SK-N-SH (cell line): Measurements from ENCODE around the gene FAM227B. TPM values are rescaled to one million over a fixed set of nuclear protein-coding genes. Genes with fewer than 3 reads are reported as not detected.

Experiments used
- CTCF ChIA-PET: fragments of 300-600, 350-600 bp; formaldehyde crosslinking; extraction: SDS; loops from one replicate; lab custom pipeline; 2021; lab: Yijun Ruan, JAX
- POLR2A ChIA-PET: fragments of 350-600 bp; sonication (Branson Sonifier 250); formaldehyde crosslinking; extraction: SDS; loops from one replicate; lab custom pipeline; 2020; ENCODE audit warnings: antibody characterized with exemption, inconsistent platforms; lab: Yijun Ruan, JAX
- DNase-seq: peaks from one replicate; pipeline ENCODE4 v3.0.0; 2012
- H2AFZ ChIP-seq: fragments of 200-600 bp; sonication (generic); 2 replicates; pipeline ENCODE4 v1.8.1; 2016; ENCODE audit warnings: antibody characterized with exemption, mild to moderate bottlenecking, low read depth
- H3F3A ChIP-seq: fragments of 200-600 bp; sonication (generic); replicated peaks from 2 replicates; pipeline ENCODE3; 2016; ENCODE audit warnings: antibody characterized with exemption, mild to moderate bottlenecking; ENCODE audit not compliant: insufficient read depth
- H3K27ac ChIP-seq, 2 experiments: fragments of 200-500 bp in 1 of 2; fragments of 200-600 bp in 1 of 2; sonication (Bioruptor generic) in 1 of 2; sonication (generic), shearing (Covaris generic) in 1 of 2; 2 replicates each; pipeline versions ENCODE4 v1.5.1 to v1.6.1; 2014 to 2016; ENCODE audit warnings: low read depth in 2 of 2, inconsistent platforms in 1 of 2, low read length in 1 of 2, mild to moderate bottlenecking in 1 of 2, mixed read lengths in 1 of 2
- H3K27me3 ChIP-seq: fragments of 200-600 bp; sonication (generic), shearing (Covaris generic); 2 replicates; pipeline ENCODE4 v1.6.1; 2016; ENCODE audit warnings: mixed run types; ENCODE audit not compliant: insufficient read depth
- H3K36me3 ChIP-seq, 2 experiments: fragments of 200-500 bp in 1 of 2; fragments of 200-600 bp in 1 of 2; sonication (Bioruptor generic) in 1 of 2; sonication (generic) in 1 of 2; replicated peaks in 1 of 2; 2 replicates each; pipeline versions ENCODE3 to v1.5.1; 2014 to 2016; ENCODE audit warnings: low read length in 1 of 2, mild to moderate bottlenecking in 1 of 2; ENCODE audit not compliant: insufficient read depth in 2 of 2, control insufficient read depth in 1 of 2
- H3K4me1 ChIP-seq, 2 experiments: fragments of 200-500 bp in 1 of 2; fragments of 200-600 bp in 1 of 2; sonication (Bioruptor generic) in 1 of 2; sonication (generic), shearing (Covaris generic) in 1 of 2; 2 replicates each; pipeline versions ENCODE4 v1.5.1 to v1.6.1; 2014 to 2016; ENCODE audit warnings: low read depth in 1 of 2, low read length in 1 of 2, mixed run types in 1 of 2; ENCODE audit not compliant: insufficient read depth in 2 of 2, control insufficient read depth in 1 of 2
- H3K4me2 ChIP-seq: fragments of 200-600 bp; sonication (generic), shearing (Covaris generic); 2 replicates; pipeline ENCODE4 v1.6.1; 2017; ENCODE audit warnings: mixed run types
- H3K4me3 ChIP-seq, 2 experiments: fragments of 200-500 bp in 1 of 2; fragments of 200-600 bp in 1 of 2; sonication (Bioruptor generic) in 1 of 2; sonication (generic), shearing (Covaris generic) in 1 of 2; 2 replicates each; pipeline versions ENCODE4 v1.5.1 to v1.8.1; 2014 to 2016; ENCODE audit warnings: low read depth in 2 of 2, inconsistent platforms in 1 of 2, low read length in 1 of 2, mild to moderate bottlenecking in 1 of 2, mixed read lengths in 1 of 2, moderate library complexity in 1 of 2
- H3K79me2 ChIP-seq: fragments of 200-600 bp; sonication (generic); 2 replicates; pipeline ENCODE4 v1.8.1; 2017; ENCODE audit warnings: mild to moderate bottlenecking; ENCODE audit not compliant: insufficient read depth
- H3K9ac ChIP-seq: fragments of 200-600 bp; sonication (generic); 2 replicates; pipeline ENCODE4 v1.6.1; 2017; ENCODE audit warnings: mixed run types
- H3K9me2 ChIP-seq: fragments of 200-600 bp; sonication (generic); 2 replicates; pipeline ENCODE4 v1.6.1; 2017; ENCODE audit warnings: mixed run types
- H3K9me3 ChIP-seq: fragments of 200-600 bp; sonication (generic); 2 replicates; pipeline ENCODE4 v1.6.1; 2017; ENCODE audit warnings: mixed run types, mild to moderate bottlenecking, moderate library complexity
- H4K20me1 ChIP-seq: fragments of 200-600 bp; sonication (generic); 2 replicates; pipeline ENCODE4 v1.6.1; 2017; ENCODE audit warnings: mild to moderate bottlenecking, mixed run types; ENCODE audit not compliant: insufficient read depth
- CHD2 ChIP-seq: fragments of 150-350 bp; IDR thresholded peaks from 2 replicates; pipeline ENCODE4 v1.6.1; 2018; ENCODE audit warnings: low read length; ENCODE audit not compliant: partially characterized antibody
- ELF1 ChIP-seq: IDR thresholded peaks from 2 replicates; pipeline ENCODE4 v1.4.0; 2012
- EP300 ChIP-seq, 2 experiments: IDR thresholded peaks; 2 replicates each; pipeline versions ENCODE4 v1.4.0 to v1.6.1; 2012; ENCODE audit warnings: borderline replicate concordance in 1 of 2, low read depth in 1 of 2, low read length in 1 of 2
- FOSL2 ChIP-seq: IDR thresholded peaks from 2 replicates; pipeline ENCODE4 v1.4.0; 2012; ENCODE audit warnings: low read depth, mild to moderate bottlenecking, moderate library complexity, borderline replicate concordance
- FOXJ3 ChIP-seq: sonication (generic); formaldehyde crosslinking; IDR thresholded peaks from 2 replicates; pipeline ENCODE4 v1.5.1; 2020; ENCODE audit warnings: mild to moderate bottlenecking, missing genetic modification reagents
- FOXM1 ChIP-seq: IDR thresholded peaks from 2 replicates; pipeline ENCODE4 v1.4.0; 2012; ENCODE audit warnings: low read depth, mild to moderate bottlenecking
- GATA2 ChIP-seq: sonication (generic); formaldehyde crosslinking; IDR thresholded peaks from 2 replicates; pipeline ENCODE4 v1.5.0; 2020; ENCODE audit warnings: mild to moderate bottlenecking, missing genetic modification reagents
- JUND ChIP-seq: IDR thresholded peaks from 2 replicates; pipeline ENCODE4 v1.4.0; 2012
- MAX ChIP-seq: IDR thresholded peaks from 2 replicates; pipeline ENCODE4 v1.4.0; 2012; ENCODE audit warnings: low read depth
- MEF2A ChIP-seq: IDR thresholded peaks from 2 replicates; pipeline ENCODE4 v1.4.0; 2012; ENCODE audit warnings: low read depth, borderline replicate concordance
- NRF1 ChIP-seq: IDR thresholded peaks from 2 replicates; pipeline ENCODE4 v1.6.1; 2012; ENCODE audit warnings: low read depth, mild to moderate bottlenecking, low read length
- SMC3 ChIP-seq: IDR thresholded peaks from 2 replicates; pipeline ENCODE4 v1.6.1; 2012; ENCODE audit warnings: low read depth, low read length, improper control_type of control experiment
- TAF1 ChIP-seq: IDR thresholded peaks from 2 replicates; pipeline ENCODE4 v1.6.1; 2012; ENCODE audit warnings: low read depth, mild to moderate bottlenecking, low read length, moderate library complexity, borderline replicate concordance
- TCF12 ChIP-seq: IDR thresholded peaks from 2 replicates; pipeline ENCODE4 v1.4.0; 2012
- USF2 ChIP-seq: fragments of 150-350 bp; IDR thresholded peaks from 2 replicates; pipeline ENCODE4 v1.6.1; 2017; ENCODE audit warnings: antibody characterized with exemption, low read length, low read depth, borderline replicate concordance
- YY1 ChIP-seq: IDR thresholded peaks from 2 replicates; pipeline ENCODE4 v1.4.0; 2012; ENCODE audit warnings: low read depth, mild to moderate bottlenecking
- WGBS: methylation state at CpG from one replicate; pipeline ENCODE4 v1.1.6; 2017; ENCODE audit warnings: low lambda C conversion rate; 5-methylcytosine and 5-hydroxymethylcytosine counted together
- polyA plus RNA-seq, 3 experiments: library from polyadenylated mRNA; depleted of rRNA; stranded (reverse); fragments of >200 nt; gene quantifications; 2 replicates each; pipeline ENCODE4 v1.2.3, GENCODE V29; 2012

Gene FAM227B
- polyA plus RNA-seq, 1 of the 3 experiments (the other 2 are of a cell fraction) = 4.4 TPM

GRCh38 chr15:49462232-49462844, 158.3 kb downstream of the FAM227B start:
- POLR2A ChIA-PET = no interaction called here
- Histone ChIP-seq H2AFZ (no peak overlapping the region), H3K9ac (no peak overlapping the region), H3F3A (no peaks in the 10 kb centered on the region), H3K27ac (peak overlapping the region in 1 of 2 experiments; percentile 50; a peak in 1 of 4 replicates), H3K36me3 (no peaks in the 10 kb centered on the region)
- WGBS = 66% methylated on average over 2 of the region's 2 CpGs
- TF ChIP-seq YY1 = no peak
- TF ChIP-seq FOSL2 = no peak
- no peak for TF ChIP-seq USF2
- no peak for TF ChIP-seq FOXM1
- no peak for TF ChIP-seq FOXJ3 (CRISPR knock-in tag)
- no peak for TF ChIP-seq MAX
- TF ChIP-seq NRF1 = no peak
- no peak for TF ChIP-seq TAF1
- TF ChIP-seq SMC3 = no peak
- no peak for TF ChIP-seq ELF1
- TF ChIP-seq, all 33 proteins: peak for 0
- no peak for DNase-seq
- Histone ChIP-seq H3K79me2 (no peaks in the 10 kb centered on the region), H3K27me3 (no peaks in the 10 kb centered on the region), H3K4me3 (no peak overlapping the region), H3K9me3 (no peaks in the 10 kb centered on the region), H3K4me1 (peaks cover 4 to 13% of the 10 kb centered on the region in 2 experiments; a peak in 3 of 4 replicates), H4K20me1 (no peaks in the 10 kb centered on the region), H3K4me2 (no peak overlapping the region), H3K9me2 (no peaks in the 10 kb centered on the region)
- CTCF ChIA-PET = interaction anchor here (0.5 to 3.0 kb wide), 6 partner anchors 11 to 683 kb away, joined by 3 to 11 read pairs (median 4); no protein-coding TSS in a partner anchor

- H4K20me1 ChIP-seq = no peaks in the 10 kb centered on the region
- H3K9me2 ChIP-seq = no peaks in the 10 kb centered on the region
- H3K4me2 ChIP-seq = no peak overlapping the region
- WGBS = 84% methylated on average over 2 of the region's 2 CpGs
- no peaks in the 10 kb centered on the region for H3F3A ChIP-seq
- H3K36me3 ChIP-seq = no peaks in the 10 kb centered on the region
- H3K9ac ChIP-seq = no peak overlapping the region
- CTCF ChIA-PET = interaction anchor here (1.4 to 3.0 kb wide), 3 partner anchors 9 to 543 kb away, joined by 4 to 13 read pairs (median 11); no protein-coding TSS in a partner anchor
- no peaks in the 10 kb centered on the region for H3K79me2 ChIP-seq
- peak; percentile 4 for DNase-seq
- TF ChIP-seq ELF1 (no peak), SMC3 (no peak), TCF12 (no peak), CHD2 (no peak), MEF2A (no peak), GATA2 (0 out of 2 replicates have a peak, but pooled peaks have one; percentile 26), EP300 (IDR thresholded peaks at IDR 0.05; ENCODE audit: borderline replicate concordance in 1 of 2, low read depth in 1 of 2, low read length in 1 of 2) (peak in 1 of 2 experiments; percentile 80; a peak in 2 of 4 replicates), JUND (no peak), NRF1 (no peak)
- H3K27me3 ChIP-seq = no peaks in the 10 kb centered on the region
- peak overlapping the region in 1 of 2 experiments; percentile 60; a peak in 2 of 4 replicates for H3K27ac ChIP-seq
- peaks cover 4 to 5% of the 10 kb centered on the region in 2 experiments; a peak in 3 of 4 replicates for H3K4me1 ChIP-seq
- H3K4me3 ChIP-seq = no peak overlapping the region
- no peaks in the 10 kb centered on the region for H3K9me3 ChIP-seq
- H2AFZ ChIP-seq = no peak overlapping the region
- POLR2A ChIA-PET = no interaction called here
These were observed 160.1 kb downstream of the FAM227B start for GRCh38 chr15:49460411-49460941.
